Activated CD8-positive, alpha-beta memory T cell treated with anti-CD3 and anti-CD28 coated beads, Interleukin-2, amount 50 U/mL, for 4 hours (primary cell): ENCODE results near the gene C9orf50.
A peak's percentile ranks its signal among the peaks of the same experiment; 100 is the strongest.

ENCODE experiments used
- DNase-seq: peaks from one replicate; pipeline ENCODE4 v3.0.0-alpha.2; 2020

Gene C9orf50

DNA sequence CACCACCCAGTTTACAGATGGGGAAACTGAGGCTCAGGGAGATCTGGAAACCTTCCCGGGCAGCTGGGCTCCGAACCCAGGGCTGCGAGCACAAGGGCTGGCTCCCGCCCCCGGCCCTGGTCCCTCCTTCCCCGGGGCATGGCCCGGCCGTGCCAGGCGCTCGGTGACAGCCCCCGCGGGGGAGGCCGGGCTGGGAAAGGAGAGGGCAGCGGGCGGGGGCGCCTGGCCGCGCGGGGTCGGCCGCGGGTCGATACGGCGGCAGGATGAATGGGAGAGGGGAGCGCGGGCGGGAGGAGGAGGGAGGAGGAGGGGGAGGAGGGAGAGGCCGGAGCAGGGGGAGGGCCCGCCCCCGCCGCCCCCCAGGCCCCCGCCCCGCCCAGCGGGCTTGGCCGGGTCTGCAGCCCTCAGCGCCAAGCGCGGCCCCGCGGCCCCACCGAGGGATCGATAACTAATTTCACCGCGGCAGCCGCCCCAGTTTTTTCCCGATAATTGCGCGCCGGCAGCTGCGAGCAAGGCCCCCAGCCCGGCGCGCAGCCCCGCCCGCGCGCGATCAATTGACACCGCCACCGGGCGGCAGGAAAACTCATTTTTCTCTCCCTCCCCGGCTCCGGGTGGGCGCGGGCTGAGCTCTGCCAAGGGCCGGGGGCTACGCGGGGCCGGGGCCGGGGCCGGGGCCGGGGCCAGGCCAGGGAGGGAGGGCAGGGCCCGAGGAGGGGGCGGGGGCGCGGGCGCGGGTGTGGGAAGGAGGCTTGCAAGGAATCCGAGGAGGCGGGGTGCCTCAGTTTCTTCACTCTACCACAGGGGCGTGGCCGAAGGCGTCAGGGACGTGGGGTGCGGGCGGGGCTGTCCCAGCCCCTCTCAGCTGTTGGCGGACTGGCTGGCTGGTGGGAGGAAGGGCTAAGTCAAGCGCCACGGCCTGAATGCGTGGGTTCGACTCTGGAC, 52.1 kb downstream of the C9orf50 start:
- peak; percentile 31 for DNase-seq

- no peak for DNase-seq
These were observed 52.9 kb downstream of the C9orf50 start for GRCh38 chr9:129567842-129568559.

GRCh38 chr9:129567329-129567728, 53.6 kb downstream of the C9orf50 start:
- no peak for DNase-seq

GRCh38 chr9:129566563-129567266, 54.2 kb downstream of the C9orf50 start:
- DNase-seq: no peak

GRCh38 chr9:129562917-129563316, 58.0 kb downstream of the C9orf50 start:
- DNase-seq: no peak

DNA sequence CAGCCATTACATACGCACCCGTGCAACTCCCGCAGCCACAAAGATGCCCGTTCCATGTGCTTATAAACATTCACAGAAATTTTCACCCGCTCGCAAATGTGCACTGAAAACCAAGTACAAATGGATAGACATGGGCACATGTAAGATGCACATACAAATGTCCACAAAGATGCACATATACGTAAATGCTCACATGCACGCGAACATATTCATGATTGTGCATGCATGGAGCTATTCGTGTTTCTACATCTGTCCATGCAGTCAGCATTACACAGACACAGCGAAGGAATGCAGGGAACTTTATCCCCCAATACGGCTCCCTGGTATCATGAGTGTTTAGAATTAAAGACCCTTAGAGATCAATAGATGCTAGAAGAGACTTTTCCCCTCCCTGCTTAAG, 58.4 kb downstream of the C9orf50 start:
- no peak for DNase-seq
